ENCODE results near the gene ADD2. TPM values are rescaled to one million over a fixed set of nuclear protein-coding genes. Genes with fewer than 3 reads are reported as not detected.

The ADD2 gene
- total RNA-seq, 1 experiment from 2014 or later, result 4.4 TPM

GRCh38 chr2:70789304-70790135, 21.5 kb upstream of the ADD2 start:
- Histone ChIP-seq H3K4me1 (ENCODE audit: insufficient read depth, low read length) (no peaks in the 10 kb centered on the region), H2AFZ (ENCODE audit: low read length) (peak overlapping the region; percentile 50), H4K20me1 (ENCODE audit: low read length) (no peaks in the 10 kb centered on the region), H3K9me2 (replicated peaks; ENCODE audit: low read length) (no peaks in the 10 kb centered on the region), H3K27ac (ENCODE audit: low read length) (no peak overlapping the region), H3K79me2 (ENCODE audit: low read length) (no peaks in the 10 kb centered on the region), H3K27me3 (ENCODE audit: low read length) (peaks cover 58% of the 10 kb centered on the region), H3F3A (ENCODE audit: low read length, unreplicated experiment) (no peaks in the 10 kb centered on the region), H3K36me3 (ENCODE audit: low read depth, low read length) (no peaks in the 10 kb centered on the region), H3K4me2 (ENCODE audit: low read length) (peak overlapping the region; percentile 64), H3K9me3 (ENCODE audit: low read length) (no peaks in the 10 kb centered on the region), H3K9ac (ENCODE audit: low read length) (no peak overlapping the region), H3K4me3 (ENCODE audit: low read length) (peak overlapping the region; percentile 29)
- BruUV-seq (replicated peaks), result no TSS peak
- TF ChIP-seq, protein P1, sequence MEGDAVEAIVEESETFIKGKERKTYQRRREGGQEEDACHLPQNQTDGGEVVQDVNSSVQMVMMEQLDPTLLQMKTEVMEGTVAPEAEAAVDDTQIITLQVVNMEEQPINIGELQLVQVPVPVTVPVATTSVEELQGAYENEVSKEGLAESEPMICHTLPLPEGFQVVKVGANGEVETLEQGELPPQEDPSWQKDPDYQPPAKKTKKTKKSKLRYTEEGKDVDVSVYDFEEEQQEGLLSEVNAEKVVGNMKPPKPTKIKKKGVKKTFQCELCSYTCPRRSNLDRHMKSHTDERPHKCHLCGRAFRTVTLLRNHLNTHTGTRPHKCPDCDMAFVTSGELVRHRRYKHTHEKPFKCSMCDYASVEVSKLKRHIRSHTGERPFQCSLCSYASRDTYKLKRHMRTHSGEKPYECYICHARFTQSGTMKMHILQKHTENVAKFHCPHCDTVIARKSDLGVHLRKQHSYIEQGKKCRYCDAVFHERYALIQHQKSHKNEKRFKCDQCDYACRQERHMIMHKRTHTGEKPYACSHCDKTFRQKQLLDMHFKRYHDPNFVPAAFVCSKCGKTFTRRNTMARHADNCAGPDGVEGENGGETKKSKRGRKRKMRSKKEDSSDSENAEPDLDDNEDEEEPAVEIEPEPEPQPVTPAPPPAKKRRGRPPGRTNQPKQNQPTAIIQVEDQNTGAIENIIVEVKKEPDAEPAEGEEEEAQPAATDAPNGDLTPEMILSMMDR (conservative IDR thresholded peaks at IDR 0.05; ENCODE audit: low read depth, low read length), result peak; percentile 84
- no peak for TF ChIP-seq EZH2phosphoT487 (IDR thresholded peaks at IDR 0.05; ENCODE audit: borderline replicate concordance, low read length)
- intact Hi-C loops (cut with micrococcal nuclease), result loop anchor here (5.0 to 10.0 kb wide), 3 partner anchors 73 to 485 kb away; partner anchors contain the start of gene FAM136A
- CTCF ChIA-PET, result interaction anchor here (0.8 kb wide), 1 partner anchor 159 kb away, joined by 3 read pairs; no protein-coding TSS in a partner anchor
- ATAC-seq (peak; percentile 90), DNase-seq (peak; percentile 73)
- POLR2A ChIA-PET (ENCODE audit: unreplicated experiment), result no interaction called here

GRCh38 chr2:70785137-70785911, 17.3 kb upstream of the ADD2 start:
- CTCF ChIA-PET, result interaction anchor here (0.6 kb wide), 1 partner anchor 481 kb away, joined by 3 read pairs; no protein-coding TSS in a partner anchor
- Histone ChIP-seq H3K4me3 (ENCODE audit: low read length) (no peak overlapping the region), H3K9me2 (replicated peaks; ENCODE audit: low read length) (no peaks in the 10 kb centered on the region)

More at GRCh38 chr2:70785137-70785911, 17.3 kb upstream of the ADD2 start:
- Histone ChIP-seq H3K9me3 (ENCODE audit: low read length) (no peaks in the 10 kb centered on the region), H3K4me1 (ENCODE audit: insufficient read depth, low read length) (no peaks in the 10 kb centered on the region), H4K20me1 (ENCODE audit: low read length) (no peaks in the 10 kb centered on the region), H3K36me3 (ENCODE audit: low read depth, low read length) (no peaks in the 10 kb centered on the region), H3K79me2 (ENCODE audit: low read length) (no peaks in the 10 kb centered on the region), H3K9ac (ENCODE audit: low read length) (no peak overlapping the region), H3K4me2 (ENCODE audit: low read length) (no peak overlapping the region), H3F3A (ENCODE audit: low read length, unreplicated experiment) (no peaks in the 10 kb centered on the region), H3K27ac (ENCODE audit: low read length) (no peak overlapping the region), H3K27me3 (ENCODE audit: low read length) (peaks cover 31% of the 10 kb centered on the region), H2AFZ (ENCODE audit: low read length) (no peak overlapping the region)
- TF ChIP-seq, protein P1 (conservative IDR thresholded peaks at IDR 0.05; ENCODE audit: low read depth, low read length), result peak; percentile 80
- TF ChIP-seq EZH2phosphoT487 (IDR thresholded peaks at IDR 0.05; ENCODE audit: borderline replicate concordance, low read length) (no peak), EZH2 (IDR thresholded peaks at IDR 0.05; ENCODE audit: low read length, unreplicated experiment) (no peak)
- ATAC-seq (peak; percentile 82), DNase-seq (peak; percentile 64)
- intact Hi-C loops (cut with micrococcal nuclease), result loop anchor here (1.0 to 10.0 kb wide), 4 partner anchors 77 to 481 kb away; partner anchors contain the start of gene FAM136A
- no TSS peak for BruUV-seq (replicated peaks)
- POLR2A ChIA-PET (ENCODE audit: unreplicated experiment), result no interaction called here

Measured in PC-3 (cell line).